ENCODE data around the gene ZNF518B.

The ZNF518B gene

GRCh38 chr4:10490996-10491395, 33.8 kb upstream of the ZNF518B start:
- H3K27me3 ChIP-seq (ENCODE audit: control insufficient read depth in 1 of 2, insufficient read depth in 2 of 2, low read length in 2 of 2), result no peaks in the 10 kb centered on the region
- no peaks in the 10 kb centered on the region for H3K9me3 ChIP-seq (ENCODE audit: control insufficient read depth in 1 of 2, low read length in 2 of 2)
- H3K4me3 ChIP-seq (ENCODE audit: low read depth in 1 of 2, low read length in 2 of 2), result no peak overlapping the region
- H3K36me3 ChIP-seq (ENCODE audit: control insufficient read depth in 1 of 2, insufficient read depth in 2 of 2, low read length in 2 of 2), result no peaks in the 10 kb centered on the region
- no peak overlapping the region for H3K27ac ChIP-seq (ENCODE audit: low read depth, low read length)
- no peaks in the 10 kb centered on the region for H3K4me1 ChIP-seq (ENCODE audit: control insufficient read depth in 1 of 2, insufficient read depth in 2 of 2, low read length in 2 of 2)
- H3K9ac ChIP-seq (ENCODE audit: low read depth in 1 of 2, low read length in 2 of 2), result no peak overlapping the region

GRCh38 chr4:10482913-10483312, 25.7 kb upstream of the ZNF518B start:
- Histone ChIP-seq H3K27ac (ENCODE audit: low read depth, low read length) (no peak overlapping the region), H3K4me1 (ENCODE audit: control insufficient read depth in 1 of 2, insufficient read depth in 2 of 2, low read length in 2 of 2) (no peaks in the 10 kb centered on the region), H3K4me3 (ENCODE audit: low read depth in 1 of 2, low read length in 2 of 2) (no peak overlapping the region), H3K9ac (ENCODE audit: low read depth in 1 of 2, low read length in 2 of 2) (no peak overlapping the region), H3K9me3 (ENCODE audit: control insufficient read depth in 1 of 2, low read length in 2 of 2) (no peaks in the 10 kb centered on the region), H3K27me3 (ENCODE audit: control insufficient read depth in 1 of 2, insufficient read depth in 2 of 2, low read length in 2 of 2) (no peaks in the 10 kb centered on the region), H3K36me3 (ENCODE audit: control insufficient read depth in 1 of 2, insufficient read depth in 2 of 2, low read length in 2 of 2) (no peaks in the 10 kb centered on the region)

GRCh38 chr4:10480616-10481015, 23.4 kb upstream of the ZNF518B start:
- no peak overlapping the region for H3K9ac ChIP-seq (ENCODE audit: low read depth in 1 of 2, low read length in 2 of 2)
- no peaks in the 10 kb centered on the region for H3K9me3 ChIP-seq (ENCODE audit: control insufficient read depth in 1 of 2, low read length in 2 of 2)
- no peaks in the 10 kb centered on the region for H3K36me3 ChIP-seq (ENCODE audit: control insufficient read depth in 1 of 2, insufficient read depth in 2 of 2, low read length in 2 of 2)
- no peaks in the 10 kb centered on the region for H3K27me3 ChIP-seq (ENCODE audit: control insufficient read depth in 1 of 2, insufficient read depth in 2 of 2, low read length in 2 of 2)
- no peak overlapping the region for H3K4me3 ChIP-seq (ENCODE audit: low read depth in 1 of 2, low read length in 2 of 2)
- H3K27ac ChIP-seq (ENCODE audit: low read depth, low read length), result no peak overlapping the region
- H3K4me1 ChIP-seq (ENCODE audit: control insufficient read depth in 1 of 2, insufficient read depth in 2 of 2, low read length in 2 of 2), result no peaks in the 10 kb centered on the region

- H3K27ac ChIP-seq (ENCODE audit: low read depth, low read length), result no peak overlapping the region
- H3K9ac ChIP-seq (ENCODE audit: low read depth in 1 of 2, low read length in 2 of 2), result no peak overlapping the region
- H3K27me3 ChIP-seq (ENCODE audit: control insufficient read depth in 1 of 2, insufficient read depth in 2 of 2, low read length in 2 of 2), result no peaks in the 10 kb centered on the region
- H3K4me3 ChIP-seq (ENCODE audit: low read depth in 1 of 2, low read length in 2 of 2), result no peak overlapping the region
- no peaks in the 10 kb centered on the region for H3K4me1 ChIP-seq (ENCODE audit: control insufficient read depth in 1 of 2, insufficient read depth in 2 of 2, low read length in 2 of 2)
- no peaks in the 10 kb centered on the region for H3K36me3 ChIP-seq (ENCODE audit: control insufficient read depth in 1 of 2, insufficient read depth in 2 of 2, low read length in 2 of 2)
- H3K9me3 ChIP-seq (ENCODE audit: control insufficient read depth in 1 of 2, low read length in 2 of 2), result no peaks in the 10 kb centered on the region
Observed at GRCh38 chr4:10478621-10479020, 21.4 kb upstream of the ZNF518B start.

GRCh38 chr4:10470505-10470904, 13.3 kb upstream of the ZNF518B start:
- Histone ChIP-seq H3K27me3 (ENCODE audit: control insufficient read depth in 1 of 2, insufficient read depth in 2 of 2, low read length in 2 of 2) (no peaks in the 10 kb centered on the region), H3K4me1 (ENCODE audit: control insufficient read depth in 1 of 2, insufficient read depth in 2 of 2, low read length in 2 of 2) (no peaks in the 10 kb centered on the region), H3K9ac (ENCODE audit: low read depth in 1 of 2, low read length in 2 of 2) (no peak overlapping the region), H3K4me3 (ENCODE audit: low read depth in 1 of 2, low read length in 2 of 2) (no peak overlapping the region), H3K9me3 (ENCODE audit: control insufficient read depth in 1 of 2, low read length in 2 of 2) (no peaks in the 10 kb centered on the region), H3K27ac (ENCODE audit: low read depth, low read length) (no peak overlapping the region), H3K36me3 (ENCODE audit: control insufficient read depth in 1 of 2, insufficient read depth in 2 of 2, low read length in 2 of 2) (no peaks in the 10 kb centered on the region)

- Histone ChIP-seq H3K9me3 (ENCODE audit: control insufficient read depth in 1 of 2, low read length in 2 of 2) (no peaks in the 10 kb centered on the region), H3K36me3 (ENCODE audit: control insufficient read depth in 1 of 2, insufficient read depth in 2 of 2, low read length in 2 of 2) (no peaks in the 10 kb centered on the region), H3K9ac (ENCODE audit: low read depth in 1 of 2, low read length in 2 of 2) (no peak overlapping the region), H3K4me1 (ENCODE audit: control insufficient read depth in 1 of 2, insufficient read depth in 2 of 2, low read length in 2 of 2) (peaks cover 0 to 5% of the 10 kb centered on the region in 2 donors), H3K4me3 (ENCODE audit: low read depth in 1 of 2, low read length in 2 of 2) (no peak overlapping the region), H3K27me3 (ENCODE audit: control insufficient read depth in 1 of 2, insufficient read depth in 2 of 2, low read length in 2 of 2) (peaks cover 7 to 19% of the 10 kb centered on the region in 2 donors), H3K27ac (ENCODE audit: low read depth, low read length) (no peak overlapping the region)
Observed at GRCh38 chr4:10466161-10466560, 8.9 kb upstream of the ZNF518B start.

- Histone ChIP-seq H3K4me3 (ENCODE audit: low read depth in 1 of 2, low read length in 2 of 2) (no peak overlapping the region), H3K27ac (ENCODE audit: low read depth, low read length) (no peak overlapping the region), H3K4me1 (ENCODE audit: control insufficient read depth in 1 of 2, insufficient read depth in 2 of 2, low read length in 2 of 2) (peaks cover 5 to 12% of the 10 kb centered on the region in 2 donors), H3K9ac (ENCODE audit: low read depth in 1 of 2, low read length in 2 of 2) (no peak overlapping the region), H3K36me3 (ENCODE audit: control insufficient read depth in 1 of 2, insufficient read depth in 2 of 2, low read length in 2 of 2) (no peaks in the 10 kb centered on the region), H3K27me3 (ENCODE audit: control insufficient read depth in 1 of 2, insufficient read depth in 2 of 2, low read length in 2 of 2) (peaks cover 7 to 19% of the 10 kb centered on the region in 2 donors), H3K9me3 (ENCODE audit: control insufficient read depth in 1 of 2, low read length in 2 of 2) (no peaks in the 10 kb centered on the region)
Observed at GRCh38 chr4:10462876-10463275, 5.7 kb upstream of the ZNF518B start.

GRCh38 chr4:10461850-10462400, 4.7 kb upstream of the ZNF518B start:
- peak overlapping the region; percentile 55 to 58 for H3K4me3 ChIP-seq (ENCODE audit: low read depth in 1 of 2, low read length in 2 of 2)

GRCh38 chr4:10461091-10461849, 4.0 kb upstream of the ZNF518B start:
- Histone ChIP-seq H3K4me3 (ENCODE audit: low read depth in 1 of 2, low read length in 2 of 2) (peak overlapping the region; percentile 55 to 58), H3K27me3 (ENCODE audit: control insufficient read depth in 1 of 2, insufficient read depth in 2 of 2, low read length in 2 of 2) (peaks cover 7 to 19% of the 10 kb centered on the region in 2 donors), H3K4me1 (ENCODE audit: control insufficient read depth in 1 of 2, insufficient read depth in 2 of 2, low read length in 2 of 2) (peaks cover 12% of the 10 kb centered on the region in 2 donors), H3K9me3 (ENCODE audit: control insufficient read depth in 1 of 2, low read length in 2 of 2) (no peaks in the 10 kb centered on the region), H3K27ac (ENCODE audit: low read depth, low read length) (no peak overlapping the region), H3K36me3 (ENCODE audit: control insufficient read depth in 1 of 2, insufficient read depth in 2 of 2, low read length in 2 of 2) (no peaks in the 10 kb centered on the region), H3K9ac (ENCODE audit: low read depth in 1 of 2, low read length in 2 of 2) (no peak overlapping the region)

More at GRCh38 chr4:10461850-10462400, 4.7 kb upstream of the ZNF518B start:
- no peaks in the 10 kb centered on the region for H3K9me3 ChIP-seq (ENCODE audit: control insufficient read depth in 1 of 2, low read length in 2 of 2)
- H3K9ac ChIP-seq (ENCODE audit: low read depth in 1 of 2, low read length in 2 of 2), result no peak overlapping the region
- H3K4me1 ChIP-seq (ENCODE audit: control insufficient read depth in 1 of 2, insufficient read depth in 2 of 2, low read length in 2 of 2), result peaks cover 8 to 12% of the 10 kb centered on the region in 2 donors
- peaks cover 7 to 19% of the 10 kb centered on the region in 2 donors for H3K27me3 ChIP-seq (ENCODE audit: control insufficient read depth in 1 of 2, insufficient read depth in 2 of 2, low read length in 2 of 2)
- no peak overlapping the region for H3K27ac ChIP-seq (ENCODE audit: low read depth, low read length)
- H3K36me3 ChIP-seq (ENCODE audit: control insufficient read depth in 1 of 2, insufficient read depth in 2 of 2, low read length in 2 of 2), result no peaks in the 10 kb centered on the region

- Histone ChIP-seq H3K4me3 (ENCODE audit: low read depth in 1 of 2, low read length in 2 of 2) (peak overlapping the region; percentile 35 to 53), H3K27ac (ENCODE audit: low read depth, low read length) (no peak overlapping the region), H3K4me1 (ENCODE audit: control insufficient read depth in 1 of 2, insufficient read depth in 2 of 2, low read length in 2 of 2) (peaks cover 12 to 13% of the 10 kb centered on the region in 2 donors), H3K9me3 (ENCODE audit: control insufficient read depth in 1 of 2, low read length in 2 of 2) (no peaks in the 10 kb centered on the region), H3K9ac (ENCODE audit: low read depth in 1 of 2, low read length in 2 of 2) (no peak overlapping the region), H3K36me3 (ENCODE audit: control insufficient read depth in 1 of 2, insufficient read depth in 2 of 2, low read length in 2 of 2) (no peaks in the 10 kb centered on the region), H3K27me3 (ENCODE audit: control insufficient read depth in 1 of 2, insufficient read depth in 2 of 2, low read length in 2 of 2) (peaks cover 7 to 19% of the 10 kb centered on the region in 2 donors)
Observed at GRCh38 chr4:10460313-10461047, 3.3 kb upstream of the ZNF518B start.

Data from duodenal mucosa (tissue), 2 donors.